Fibroblast of the aortic adventitia (primary cell): Measurements from ENCODE around the gene RSPO3. TPM values are rescaled to one million over a fixed set of nuclear protein-coding genes. Genes with fewer than 3 reads are reported as not detected.
A peak's percentile ranks its signal among the peaks of the same experiment; 100 is the strongest.

ENCODE experiments used
- DNase-seq: peaks from one replicate; pipeline ENCODE4 v3.0.0-alpha.2; 2010; ENCODE audit warnings: low read depth
- H3K4me3 ChIP-seq: 2 replicates; pipeline ENCODE4 v1.5.1; 2011; ENCODE audit warnings: low read depth, mild to moderate bottlenecking, control low read depth, low read length, moderate library complexity
- total RNA-seq: library from RNA; depleted of rRNA; stranded (reverse); fragments of >200 nt; gene quantifications from 2 replicates; pipeline ENCODE4 v1.2.3, GENCODE V29; 2012; ENCODE audit warnings: low replicate concordance
- TF ChIP-seq, protein P1 (sequence below): IDR thresholded peaks from 2 replicates; pipeline ENCODE4 v1.5.1; 2011; ENCODE audit warnings: mild to moderate bottlenecking, low read length, control low read depth, inconsistent platforms; ENCODE audit not compliant: insufficient read depth

The RSPO3 gene
- total RNA-seq, 1 donor, result 2.5 TPM

DNA sequence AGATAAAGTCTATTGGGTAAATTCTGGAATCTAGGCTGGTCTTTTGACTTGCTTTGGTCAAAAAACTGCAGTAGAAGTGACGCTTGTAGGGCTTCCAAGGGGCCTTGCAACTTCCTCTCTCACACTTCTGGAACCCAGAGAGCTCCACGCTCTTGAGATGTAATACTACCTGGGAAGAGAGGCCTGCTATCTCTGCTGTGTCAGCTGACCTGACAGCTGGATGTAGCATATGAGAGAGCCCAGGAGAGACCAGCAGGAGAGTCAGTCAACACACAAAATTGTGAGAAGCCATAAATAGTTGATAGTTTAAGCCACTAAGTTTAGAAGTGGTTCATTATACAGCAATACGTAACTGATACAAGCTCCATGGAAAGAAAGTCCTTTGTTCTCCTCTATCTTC, 7.8 kb upstream of the RSPO3 start:
- TF ChIP-seq, protein P1, sequence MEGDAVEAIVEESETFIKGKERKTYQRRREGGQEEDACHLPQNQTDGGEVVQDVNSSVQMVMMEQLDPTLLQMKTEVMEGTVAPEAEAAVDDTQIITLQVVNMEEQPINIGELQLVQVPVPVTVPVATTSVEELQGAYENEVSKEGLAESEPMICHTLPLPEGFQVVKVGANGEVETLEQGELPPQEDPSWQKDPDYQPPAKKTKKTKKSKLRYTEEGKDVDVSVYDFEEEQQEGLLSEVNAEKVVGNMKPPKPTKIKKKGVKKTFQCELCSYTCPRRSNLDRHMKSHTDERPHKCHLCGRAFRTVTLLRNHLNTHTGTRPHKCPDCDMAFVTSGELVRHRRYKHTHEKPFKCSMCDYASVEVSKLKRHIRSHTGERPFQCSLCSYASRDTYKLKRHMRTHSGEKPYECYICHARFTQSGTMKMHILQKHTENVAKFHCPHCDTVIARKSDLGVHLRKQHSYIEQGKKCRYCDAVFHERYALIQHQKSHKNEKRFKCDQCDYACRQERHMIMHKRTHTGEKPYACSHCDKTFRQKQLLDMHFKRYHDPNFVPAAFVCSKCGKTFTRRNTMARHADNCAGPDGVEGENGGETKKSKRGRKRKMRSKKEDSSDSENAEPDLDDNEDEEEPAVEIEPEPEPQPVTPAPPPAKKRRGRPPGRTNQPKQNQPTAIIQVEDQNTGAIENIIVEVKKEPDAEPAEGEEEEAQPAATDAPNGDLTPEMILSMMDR, result no peak
- no peak for DNase-seq
- no peak overlapping the region for H3K4me3 ChIP-seq

DNA sequence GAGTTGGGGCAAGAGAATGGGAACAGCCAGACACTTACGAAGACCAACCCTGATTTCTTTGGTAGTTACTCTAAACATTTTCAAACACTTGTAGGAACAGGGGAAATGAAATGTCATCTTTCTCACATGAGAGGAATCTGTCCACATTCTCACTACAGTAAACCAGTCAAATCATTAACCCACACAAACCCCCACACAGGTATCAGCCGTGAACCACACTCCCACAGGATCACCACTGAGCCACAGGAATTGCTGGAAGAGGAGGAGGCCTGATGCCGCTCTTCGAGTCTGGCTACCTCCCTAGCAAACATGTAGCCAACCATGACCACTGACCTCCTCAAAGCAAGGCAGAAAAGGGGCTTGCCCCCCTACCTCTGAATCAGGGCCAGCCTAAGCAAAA, 6.9 kb upstream of the RSPO3 start:
- no peak for DNase-seq
- H3K4me3 ChIP-seq, result no peak overlapping the region
- TF ChIP-seq, protein P1, result no peak

DNA sequence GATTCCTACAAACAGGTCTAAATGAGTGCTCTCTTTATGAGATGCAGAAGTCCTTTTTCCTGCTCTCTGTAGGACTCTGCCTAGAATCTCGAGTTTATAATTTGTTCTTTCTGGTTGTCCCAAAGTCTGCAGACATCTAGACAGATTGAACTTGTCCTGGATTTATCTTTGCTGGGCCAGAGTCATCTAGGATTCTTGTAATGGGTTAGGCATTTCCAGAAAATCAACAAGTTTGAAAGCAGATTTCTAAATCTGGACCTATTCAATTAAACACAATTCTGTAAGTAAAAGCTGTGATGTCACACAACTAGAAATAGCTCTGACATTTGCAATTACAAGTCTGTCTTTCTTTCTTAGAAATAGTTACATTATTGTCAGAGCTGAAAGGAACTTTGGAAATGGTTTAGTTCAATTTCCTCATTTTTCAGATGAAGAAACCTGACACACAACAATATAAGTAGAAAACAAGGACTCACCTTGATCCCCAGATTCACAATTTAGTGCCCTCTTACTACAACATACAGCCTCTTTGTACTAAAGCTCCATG, 4.2 kb upstream of the RSPO3 start:
- no peak overlapping the region for H3K4me3 ChIP-seq
- no peak for DNase-seq
- TF ChIP-seq, protein P1, result no peak

DNA sequence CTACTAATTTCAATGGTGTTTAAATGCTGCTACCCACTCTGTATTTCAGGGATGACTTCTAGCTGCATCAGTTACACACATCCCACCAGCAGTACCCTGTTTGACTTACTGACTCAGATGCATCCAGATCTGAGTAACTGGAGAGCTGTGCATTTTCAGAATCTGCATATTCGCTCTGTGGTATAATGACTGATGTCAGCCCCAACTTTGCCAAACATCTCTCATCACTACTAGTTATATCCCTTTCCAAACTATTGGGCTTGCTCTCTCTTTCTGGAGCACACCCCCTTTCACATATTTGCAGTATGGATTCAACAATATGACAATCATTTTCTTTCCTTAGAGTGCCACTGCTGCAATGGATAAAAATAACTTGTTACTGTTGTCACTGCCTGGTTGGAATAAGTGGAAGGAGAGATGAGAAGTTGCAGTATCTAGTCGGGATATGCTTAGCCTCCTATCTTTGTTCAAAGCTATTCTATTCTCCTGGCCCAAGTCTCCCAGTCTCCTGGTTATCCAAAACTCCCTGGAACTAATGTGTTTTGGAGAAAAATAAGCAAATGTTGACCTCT, 3.3 kb upstream of the RSPO3 start:
- TF ChIP-seq, protein P1, result no peak
- DNase-seq, result peak; percentile 31
- H3K4me3 ChIP-seq, result no peak overlapping the region

DNA sequence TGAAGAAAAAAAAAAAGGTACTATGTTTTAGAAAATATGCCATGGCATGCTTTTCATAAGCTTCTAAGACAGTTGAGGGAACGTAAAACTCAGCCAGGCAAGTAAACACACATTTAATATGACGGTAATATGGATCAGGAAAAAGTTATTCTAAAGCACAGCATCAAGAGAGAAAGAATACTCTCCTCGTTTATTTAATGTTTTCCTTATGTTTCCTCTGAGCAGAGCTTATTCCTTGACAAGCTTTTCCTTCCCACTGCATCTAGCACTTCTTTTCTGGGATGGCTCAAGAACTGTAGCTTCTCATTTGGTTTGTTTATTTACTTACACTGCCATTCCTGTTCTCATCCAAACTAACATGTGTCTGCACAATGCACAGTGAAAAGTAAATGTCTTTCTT, 2.7 kb upstream of the RSPO3 start:
- DNase-seq, result no peak
- TF ChIP-seq, protein P1, result no peak
- H3K4me3 ChIP-seq, result no peak overlapping the region

DNA sequence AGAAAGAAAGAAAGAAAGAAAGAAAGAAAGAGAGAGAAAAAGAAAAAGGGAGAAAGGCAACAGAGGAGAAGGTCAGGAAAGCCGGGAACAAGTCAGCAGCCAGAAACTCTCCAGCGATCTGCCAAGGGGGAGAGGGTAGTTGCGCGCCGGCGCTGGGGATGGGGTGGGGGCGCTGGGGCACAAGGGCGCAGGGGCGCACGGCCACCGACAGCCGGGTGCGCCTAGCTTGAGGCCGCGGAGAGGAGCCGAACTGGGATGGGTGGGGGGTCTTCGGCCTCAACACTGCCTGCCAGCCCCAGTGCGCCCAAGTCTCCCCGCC, 533 bp upstream of the RSPO3 start:
- no peak for DNase-seq
- TF ChIP-seq, protein P1, result no peak
- peak overlapping the region; percentile 69 for H3K4me3 ChIP-seq
